Esophagus muscularis mucosa (tissue), 4 donors: ENCODE data around the gene PHF23. TPM values are rescaled to one million over a fixed set of nuclear protein-coding genes. Genes with fewer than 3 reads are reported as not detected.

Experiments used
- DNase-seq: peaks from one replicate; pipeline ENCODE4 v3.0.0-alpha.2; 2017; ENCODE audit errors: extremely low spot score
- H3K27ac ChIP-seq, 4 donors: fragments of 200-600 bp; sonication (generic); replicated peaks in 1 of 4; 1 replicate in 3 of 4; 2 replicates in 1 of 4; pipeline ENCODE4 v1.5.1; 2016 to 2019; ENCODE audit warnings: mild to moderate bottlenecking in 1 of 4
- H3K27me3 ChIP-seq, 4 donors: fragments of 200-600 bp; sonication (generic); one replicate each; pipeline versions ENCODE4 v1.5.1 to v1.6.0; 2016 to 2019
- H3K36me3 ChIP-seq, 4 donors: fragments of 200-600 bp; sonication (generic); one replicate each; pipeline ENCODE4 v1.5.1; 2016 to 2019
- H3K4me1 ChIP-seq, 4 donors: fragments of 200-600 bp; sonication (generic); one replicate each; pipeline ENCODE4 v1.5.1; 2016 to 2019
- H3K4me3 ChIP-seq, 4 donors: fragments of 200-600 bp; sonication (generic); 1 replicate in 2 of 4; 2 replicates in 2 of 4; pipeline ENCODE4 v1.5.1; 2016 to 2019; ENCODE audit warnings: mild to moderate bottlenecking in 4 of 4, moderate library complexity in 1 of 4
- H3K9me3 ChIP-seq, 4 donors: fragments of 200-600 bp; sonication (generic); 1 replicate in 3 of 4; 2 replicates in 1 of 4; pipeline ENCODE4 v1.5.1; 2016 to 2019
- CTCF ChIP-seq, 3 experiments: fragments of 200-600 bp in 2 of 3; fragments of 450-650 bp in 1 of 3; sonication (generic) in 2 of 3; IDR thresholded peaks; one replicate each; pipeline ENCODE4 v1.5.1; 2017 to 2019; ENCODE audit warnings: antibody characterized with exemption in 3 of 3, mild to moderate bottlenecking in 2 of 3, moderate library complexity in 1 of 3
- EP300 ChIP-seq: sonication (generic); formaldehyde crosslinking; IDR thresholded peaks from one replicate; pipeline ENCODE4 v1.6.1; 2017; ENCODE audit warnings: antibody characterized with exemption
- POLR2A ChIP-seq: fragments of 450-650 bp; IDR thresholded peaks from one replicate; pipeline ENCODE4 v1.6.1; 2017; ENCODE audit warnings: antibody characterized with exemption, moderate library complexity, mild to moderate bottlenecking, low read depth
- POLR2AphosphoS5 ChIP-seq, 2 donors: sonication (generic); formaldehyde crosslinking; IDR thresholded peaks; one replicate each; pipeline ENCODE4 v1.6.1; 2017; ENCODE audit warnings: antibody characterized with exemption in 2 of 2
- WGBS: methylation state at CpG from one replicate; pipeline ENCODE4 v1.1.5; 2018; 5-methylcytosine and 5-hydroxymethylcytosine counted together
- intact Hi-C: fragments of 100-400 bp; cut with DNase I; formaldehyde crosslinking; loops from one replicate; pipeline ENCODE4 v1.15.1; 2023
- total RNA-seq, 4 donors: library from RNA; depleted of rRNA; stranded (reverse); fragments of >200 nt; gene quantifications; one replicate each; pipeline versions ENCODE4 v1.1.0 to v1.2.1, GENCODE V29; 2016

PHF23 gene
- total RNA-seq, 4 donors from 2014 or later, result 21.6 to 38.1 (median 24.8) TPM

GRCh38 chr17:7222093-7222971 lies 16.9 kb downstream of the PHF23 start:
- Histone ChIP-seq H3K27ac (peak overlapping the region in 3 of 4 donors; percentile 92 to 99 (median 99)), H3K4me1 (peaks cover 46 to 59% (median 53%) of the 10 kb centered on the region in 4 donors)
- 68% methylated on average over 14 of the region's 15 CpGs for WGBS

GRCh38 chr17:7221278-7222092 lies 17.8 kb downstream of the PHF23 start:
- Histone ChIP-seq H3K27ac (peak overlapping the region; percentile 92 to 99 (median 97)), H3K36me3 (peaks cover 34 to 61% (median 54%) of the 10 kb centered on the region in 4 donors), H3K9me3 (no peaks in the 10 kb centered on the region), H3K4me3 (peak overlapping the region in 3 of 4 donors; percentile 74 to 98 (median 95)), H3K27me3 (no peaks in the 10 kb centered on the region), H3K4me1 (peaks cover 53 to 67% (median 60%) of the 10 kb centered on the region in 4 donors)
- TF ChIP-seq EP300, result no peak
- no peak for TF ChIP-seq POLR2AphosphoS5 (IDR thresholded peaks at IDR 0.05)
- TF ChIP-seq CTCF (IDR thresholded peaks at IDR 0.05), result no peak
- no peak for TF ChIP-seq POLR2A
- DNase-seq, result no peak
- intact Hi-C loops, result no loop called here
- 59% methylated on average over 10 of the region's 10 CpGs for WGBS

More at GRCh38 chr17:7222093-7222971, 16.9 kb downstream of the PHF23 start:
- Histone ChIP-seq H3K9me3 (no peaks in the 10 kb centered on the region), H3K27me3 (no peaks in the 10 kb centered on the region), H3K4me3 (no peak overlapping the region), H3K36me3 (peaks cover 34 to 69% (median 63%) of the 10 kb centered on the region in 4 donors)
- no peak for TF ChIP-seq CTCF (IDR thresholded peaks at IDR 0.05)
- TF ChIP-seq EP300, result no peak
- no peak for TF ChIP-seq POLR2A
- TF ChIP-seq POLR2AphosphoS5 (IDR thresholded peaks at IDR 0.05), result peak in 1 of 2 donors; percentile 11
- intact Hi-C loops, result no loop called here
- DNase-seq, result no peak

- TF ChIP-seq POLR2AphosphoS5 (IDR thresholded peaks at IDR 0.05), result no peak
- TF ChIP-seq CTCF (IDR thresholded peaks at IDR 0.05), result peak; percentile 35 to 50 (median 50)
- TF ChIP-seq EP300, result no peak
- Histone ChIP-seq H3K27me3 (no peaks in the 10 kb centered on the region), H3K36me3 (peaks cover 32 to 53% (median 47%) of the 10 kb centered on the region in 4 donors), H3K9me3 (no peaks in the 10 kb centered on the region), H3K27ac (peak overlapping the region; percentile 92 to 99 (median 97)), H3K4me1 (peaks cover 60 to 74% (median 67%) of the 10 kb centered on the region in 4 donors), H3K4me3 (peak overlapping the region; percentile 74 to 98 (median 94))
- WGBS, result 50% methylated on average over 2 of the region's 11 CpGs
- no peak for DNase-seq
- intact Hi-C loops, result no loop called here
These were observed 18.5 kb downstream of the PHF23 start for GRCh38 chr17:7220593-7221277.

GRCh38 chr17:7219812-7220592 lies 19.3 kb downstream of the PHF23 start, which contains the start of the genes ACADVL and DLG4:
ACADVL (plus strand) TSS chr17:7219938; CDS start chr17:7219985, 47 bp downstream.
DLG4 (minus strand) TSS chr17:7219836.
- intact Hi-C loops, result no loop called here
- peak within 1 kb of the TSS; percentile 74 to 98 (median 94) for H3K4me3 ChIP-seq
- DNase-seq, result peak; percentile 98
- no peaks in the 10 kb centered on the region for H3K27me3 ChIP-seq
- peak within 1 kb of the TSS; percentile 92 to 99 (median 97) for H3K27ac ChIP-seq
- WGBS, result under 1% methylated on average over 22 of the region's 63 CpGs
- H3K36me3 ChIP-seq, result peaks cover 27 to 46% (median 40%) of the 10 kb centered on the region in 4 donors
- H3K9me3 ChIP-seq, result no peaks in the 10 kb centered on the region
- peak; percentile 97 to 98 for TF ChIP-seq POLR2AphosphoS5 (IDR thresholded peaks at IDR 0.05)
- TF ChIP-seq EP300, result no peak
- TF ChIP-seq POLR2A, result peak; percentile 74
- TF ChIP-seq CTCF (IDR thresholded peaks at IDR 0.05), result no peak
- peaks cover 66 to 75% (median 74%) of the 10 kb centered on the region in 4 donors for H3K4me1 ChIP-seq
